Measurements from ENCODE around the gene BOLA1. TPM values are rescaled to one million over a fixed set of nuclear protein-coding genes. Genes with fewer than 3 reads are reported as not detected.

Gene BOLA1
- total RNA-seq, 1 experiment from 2014 or later: 17.4 TPM

DNA sequence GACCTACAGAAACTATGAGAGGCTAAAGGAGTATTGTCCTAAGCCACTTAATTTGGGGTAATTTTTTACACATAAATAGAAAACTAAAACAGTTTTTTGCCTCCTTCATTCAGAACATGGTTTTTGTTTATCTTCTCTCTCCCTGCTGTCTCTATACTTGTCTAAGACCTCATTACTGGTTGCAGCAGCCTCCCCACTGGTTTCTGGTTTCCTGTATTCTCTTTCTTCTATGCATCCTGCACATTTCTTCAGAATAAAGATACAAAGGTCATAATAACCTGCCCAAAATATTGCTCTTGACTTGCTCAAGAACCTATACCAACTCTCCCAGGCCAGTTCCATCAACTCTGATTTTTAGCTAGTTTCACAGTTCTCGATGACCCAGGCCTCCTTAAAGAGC lies 19.8 kb upstream of the BOLA1 start:
- Mint-ChIP-seq H3K4me1 (ENCODE audit: insufficient read depth, unreplicated experiment) (no peaks in the 10 kb centered on the region), H3K9me3 (ENCODE audit: unreplicated experiment) (no peaks in the 10 kb centered on the region), H3K36me3 (ENCODE audit: insufficient read depth, unreplicated experiment) (no peaks in the 10 kb centered on the region), H3K27me3 (ENCODE audit: insufficient read depth, unreplicated experiment) (no peaks in the 10 kb centered on the region), H3K27ac (ENCODE audit: low read depth, unreplicated experiment) (no peak overlapping the region), H3K4me3 (ENCODE audit: unreplicated experiment) (no peak overlapping the region)
- CTCF ChIA-PET: no interaction called here
- BruUV-seq (replicated peaks): no TSS peak
- no peak for DNase-seq (ENCODE audit: unreplicated experiment)
- intact Hi-C loops (cut with micrococcal nuclease): no loop called here
- no peak for TF ChIP-seq CTCF (IDR thresholded peaks at IDR 0.05; ENCODE audit: unreplicated experiment)
- POLR2A ChIA-PET: interaction anchor here (0.8 kb wide), 1 partner anchor 8 kb away, joined by 3 read pairs; a partner anchor contains a TSS

- CTCF ChIA-PET: interaction anchor here (1.1 kb wide), 1 partner anchor 305 kb away, joined by 4 read pairs; no protein-coding TSS in a partner anchor
- intact Hi-C loops (cut with micrococcal nuclease): no loop called here
- Mint-ChIP-seq H3K27me3 (ENCODE audit: insufficient read depth, unreplicated experiment) (no peaks in the 10 kb centered on the region), H3K27ac (ENCODE audit: low read depth, unreplicated experiment) (no peak overlapping the region), H3K9me3 (ENCODE audit: unreplicated experiment) (no peaks in the 10 kb centered on the region), H3K4me3 (ENCODE audit: unreplicated experiment) (no peak overlapping the region), H3K36me3 (ENCODE audit: insufficient read depth, unreplicated experiment) (no peaks in the 10 kb centered on the region), H3K4me1 (ENCODE audit: insufficient read depth, unreplicated experiment) (no peaks in the 10 kb centered on the region)
- no TSS peak for BruUV-seq (replicated peaks)
- DNase-seq (ENCODE audit: unreplicated experiment): no peak
- no peak for TF ChIP-seq CTCF (IDR thresholded peaks at IDR 0.05; ENCODE audit: unreplicated experiment)
- POLR2A ChIA-PET: interaction anchor here (9.3 kb wide), 1 partner anchor 35 kb away, joined by 632 read pairs; no protein-coding TSS in a partner anchor
Observed at GRCh38 chr1:149881876-149882275, 17.5 kb upstream of the BOLA1 start.

DNA sequence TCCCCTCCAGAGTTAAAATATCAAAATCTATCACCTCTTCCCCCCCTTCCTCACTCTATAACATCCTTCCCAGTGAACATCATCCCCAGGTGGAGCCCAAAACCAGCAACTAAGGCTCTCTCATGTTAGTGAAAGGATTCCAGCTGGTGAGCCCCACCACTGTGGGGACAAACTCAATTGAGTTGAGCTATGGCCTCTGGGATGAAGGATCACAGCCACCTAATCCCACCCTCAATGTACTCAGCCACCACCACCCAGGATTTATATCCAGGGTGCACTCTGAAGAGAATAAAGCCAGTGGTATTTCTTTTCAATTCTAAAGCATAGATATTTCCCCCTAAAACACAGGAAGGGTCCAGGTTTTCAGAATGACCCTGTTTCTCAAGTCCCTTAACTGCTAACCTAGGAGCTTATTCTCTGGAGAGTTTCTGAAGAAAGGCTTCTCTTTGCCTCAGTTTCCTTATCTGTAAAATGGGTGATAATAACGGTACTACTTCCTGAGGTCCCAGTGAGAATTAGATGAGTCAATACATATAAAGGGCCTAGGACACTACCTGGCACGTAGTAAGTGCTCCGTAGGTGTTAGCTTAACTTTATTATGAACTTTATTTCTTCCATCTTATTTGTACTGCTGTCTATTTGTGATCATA lies 15.6 kb upstream of the BOLA1 start:
- H3K4me3 Mint-ChIP-seq (ENCODE audit: unreplicated experiment): no peak overlapping the region
- no peak overlapping the region for H3K27ac Mint-ChIP-seq (ENCODE audit: low read depth, unreplicated experiment)
- ChIA-PET POLR2A (interaction anchor here (1.0 to 11.7 kb wide), 7 partner anchors 12 to 181 kb away, joined by 4 to 632 read pairs (median 228); partner anchors contain the start of genes BOLA1, MTMR11, OTUD7B and SF3B4), CTCF (interaction anchor here (0.6 to 1.1 kb wide), 4 partner anchors 10 to 285 kb away, joined by 3 to 4 read pairs (median 3); no protein-coding TSS in a partner anchor)
- DNase-seq (ENCODE audit: unreplicated experiment): no peak
- TF ChIP-seq CTCF (IDR thresholded peaks at IDR 0.05; ENCODE audit: unreplicated experiment): no peak
- no peaks in the 10 kb centered on the region for H3K27me3 Mint-ChIP-seq (ENCODE audit: insufficient read depth, unreplicated experiment)
- intact Hi-C loops (cut with micrococcal nuclease): no loop called here
- no TSS peak for BruUV-seq (replicated peaks)
- H3K9me3 Mint-ChIP-seq (ENCODE audit: unreplicated experiment): no peaks in the 10 kb centered on the region
- H3K4me1 Mint-ChIP-seq (ENCODE audit: insufficient read depth, unreplicated experiment): no peaks in the 10 kb centered on the region
- H3K36me3 Mint-ChIP-seq (ENCODE audit: insufficient read depth, unreplicated experiment): no peaks in the 10 kb centered on the region

- no peak overlapping the region for H3K4me3 Mint-ChIP-seq (ENCODE audit: unreplicated experiment)
- TF ChIP-seq CTCF (IDR thresholded peaks at IDR 0.05; ENCODE audit: unreplicated experiment): no peak
- no peaks in the 10 kb centered on the region for H3K27me3 Mint-ChIP-seq (ENCODE audit: insufficient read depth, unreplicated experiment)
- ChIA-PET CTCF (interaction anchor here (0.5 to 1.1 kb wide), 7 partner anchors 17 to 1710 kb away, joined by 3 to 5 read pairs (median 3); no protein-coding TSS in a partner anchor), POLR2A (interaction anchor here (0.6 to 11.7 kb wide), 13 partner anchors 12 to 920 kb away, joined by 3 to 632 read pairs (median 8); partner anchors contain the start of genes ANP32E, BOLA1, MTMR11 and OTUD7B)
- intact Hi-C loops (cut with micrococcal nuclease): no loop called here
- H3K27ac Mint-ChIP-seq (ENCODE audit: low read depth, unreplicated experiment): no peak overlapping the region
- H3K4me1 Mint-ChIP-seq (ENCODE audit: insufficient read depth, unreplicated experiment): no peaks in the 10 kb centered on the region
- H3K36me3 Mint-ChIP-seq (ENCODE audit: insufficient read depth, unreplicated experiment): no peaks in the 10 kb centered on the region
- BruUV-seq (replicated peaks): no TSS peak
- no peaks in the 10 kb centered on the region for H3K9me3 Mint-ChIP-seq (ENCODE audit: unreplicated experiment)
- peak; percentile 47 for DNase-seq (ENCODE audit: unreplicated experiment)
Observed at GRCh38 chr1:149884433-149885338, 14.7 kb upstream of the BOLA1 start.

Measured in MCF 10A (cell line).